Esophagus squamous epithelium (tissue), 5 donors: ENCODE results near the gene GPC5. TPM values are rescaled to one million over a fixed set of nuclear protein-coding genes. Genes with fewer than 3 reads are reported as not detected.

Experiments used
- DNase-seq: peaks from one replicate; lab custom pipeline; 2025; lab: John Stamatoyannopoulos, UW
- H3K27ac ChIP-seq, 4 donors: fragments of 200-600 bp; sonication (generic); one replicate each; pipeline ENCODE4 v1.5.1; 2016 to 2019; ENCODE audit warnings: mild to moderate bottlenecking in 1 of 4
- H3K27me3 ChIP-seq, 4 donors: fragments of 200-600 bp; sonication (generic); 1 replicate in 3 of 4; 2 replicates in 1 of 4; pipeline versions ENCODE4 v1.5.1 to v1.6.0; 2017 to 2021; ENCODE audit warnings: antibody characterized with exemption in 1 of 4
- H3K36me3 ChIP-seq, 3 donors: fragments of 200-600 bp; sonication (generic); one replicate each; pipeline ENCODE4 v1.5.1; 2016 to 2019
- H3K4me1 ChIP-seq, 3 donors: fragments of 200-600 bp; sonication (generic); one replicate each; pipeline ENCODE4 v1.5.1; 2017 to 2019
- H3K4me3 ChIP-seq, 4 donors: fragments of 200-600 bp; sonication (generic); 1 replicate in 3 of 4; 2 replicates in 1 of 4; pipeline ENCODE4 v1.5.1; 2016 to 2019; ENCODE audit warnings: mild to moderate bottlenecking in 2 of 4, moderate library complexity in 1 of 4
- H3K9me3 ChIP-seq, 3 donors: fragments of 200-600 bp; sonication (generic); one replicate each; pipeline ENCODE4 v1.5.1; 2016 to 2019
- POLR2A ChIP-seq, 4 donors: fragments of 450-650 bp; IDR thresholded peaks; one replicate each; pipeline ENCODE4 v1.6.1; 2017; ENCODE audit warnings: antibody characterized with exemption in 4 of 4, mild to moderate bottlenecking in 4 of 4, moderate library complexity in 3 of 4
- WGBS, 2 donors: methylation state at CpG; one replicate each; pipeline ENCODE4 v1.1.5; 2018; 5-methylcytosine and 5-hydroxymethylcytosine counted together
- intact Hi-C: fragments of 100-400 bp; cut with DNase I; formaldehyde crosslinking; loops from one replicate; pipeline ENCODE4 v1.15.0; 2022
- total RNA-seq, 4 donors: library from RNA; depleted of rRNA; stranded (reverse); fragments of >200 nt; gene quantifications; one replicate each; pipeline ENCODE4 v1.1.0, GENCODE V29; 2016
- TF ChIP-seq, protein P1 (sequence below), 6 experiments: fragments of 450-650 bp in 4 of 6; fragments of 200-600 bp in 2 of 6; sonication (generic) in 2 of 6; IDR thresholded peaks; one replicate each; pipeline ENCODE4 v1.5.1; 2016 to 2019; ENCODE audit warnings: antibody characterized with exemption in 6 of 6, mild to moderate bottlenecking in 4 of 6, moderate library complexity in 4 of 6
- donor health status: DM: yes; HTN: yes; CAD: no.

GPC5 gene
- total RNA-seq, 4 donors from 2014 or later, result not detected

DNA sequence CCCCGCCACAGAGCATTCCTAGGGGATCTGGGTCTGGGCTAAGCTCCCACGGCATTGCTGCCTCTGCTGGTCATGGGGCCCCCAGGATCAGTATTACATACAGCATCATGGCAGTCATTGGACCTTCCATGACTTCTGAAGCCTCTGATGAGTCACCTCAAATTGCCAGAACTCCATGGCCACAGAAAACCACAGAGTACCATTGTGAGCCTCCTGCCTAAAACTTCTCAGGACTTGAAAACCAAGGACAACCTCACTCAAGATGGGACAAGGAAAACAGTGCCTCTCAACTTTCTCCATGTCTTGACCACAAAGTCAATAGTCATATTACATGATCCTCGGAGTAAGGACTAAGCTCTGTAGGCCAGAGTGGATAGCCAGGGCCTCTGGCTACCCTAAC, 306.0 kb downstream of the GPC5 start:
- no peak overlapping the region for H3K4me3 ChIP-seq
- no peaks in the 10 kb centered on the region for H3K9me3 ChIP-seq
- TF ChIP-seq, protein P1, sequence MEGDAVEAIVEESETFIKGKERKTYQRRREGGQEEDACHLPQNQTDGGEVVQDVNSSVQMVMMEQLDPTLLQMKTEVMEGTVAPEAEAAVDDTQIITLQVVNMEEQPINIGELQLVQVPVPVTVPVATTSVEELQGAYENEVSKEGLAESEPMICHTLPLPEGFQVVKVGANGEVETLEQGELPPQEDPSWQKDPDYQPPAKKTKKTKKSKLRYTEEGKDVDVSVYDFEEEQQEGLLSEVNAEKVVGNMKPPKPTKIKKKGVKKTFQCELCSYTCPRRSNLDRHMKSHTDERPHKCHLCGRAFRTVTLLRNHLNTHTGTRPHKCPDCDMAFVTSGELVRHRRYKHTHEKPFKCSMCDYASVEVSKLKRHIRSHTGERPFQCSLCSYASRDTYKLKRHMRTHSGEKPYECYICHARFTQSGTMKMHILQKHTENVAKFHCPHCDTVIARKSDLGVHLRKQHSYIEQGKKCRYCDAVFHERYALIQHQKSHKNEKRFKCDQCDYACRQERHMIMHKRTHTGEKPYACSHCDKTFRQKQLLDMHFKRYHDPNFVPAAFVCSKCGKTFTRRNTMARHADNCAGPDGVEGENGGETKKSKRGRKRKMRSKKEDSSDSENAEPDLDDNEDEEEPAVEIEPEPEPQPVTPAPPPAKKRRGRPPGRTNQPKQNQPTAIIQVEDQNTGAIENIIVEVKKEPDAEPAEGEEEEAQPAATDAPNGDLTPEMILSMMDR (IDR thresholded peaks at IDR 0.05), result no peak
- TF ChIP-seq POLR2A (IDR thresholded peaks at IDR 0.05), result no peak
- H3K27ac ChIP-seq, result no peak overlapping the region
- no peaks in the 10 kb centered on the region for H3K36me3 ChIP-seq
- 59 to 69% methylated on average over 3 of the region's 3 CpGs for WGBS, 2 donors
- no peaks in the 10 kb centered on the region for H3K27me3 ChIP-seq
- intact Hi-C loops, result no loop called here
- H3K4me1 ChIP-seq, result no peaks in the 10 kb centered on the region
- no peak for DNase-seq

DNA sequence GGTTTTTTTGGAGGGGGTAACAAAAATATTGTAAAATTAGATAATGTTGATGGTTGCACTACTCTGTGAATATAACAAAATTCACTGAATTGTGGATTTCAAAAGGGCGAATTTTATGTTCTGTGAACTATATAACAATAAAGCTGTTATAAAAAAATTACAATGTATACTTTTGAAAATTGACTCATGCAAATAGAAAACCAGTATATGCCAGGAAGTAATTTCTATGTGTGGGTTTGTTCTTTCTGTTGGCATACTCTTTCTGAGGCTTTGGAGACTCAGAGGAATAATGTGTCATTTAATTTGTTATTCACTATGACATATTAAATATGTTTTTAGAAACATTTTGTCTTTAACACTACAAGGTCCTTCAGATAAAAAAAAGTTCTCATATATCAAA, 310.1 kb downstream of the GPC5 start:
- TF ChIP-seq, protein P1 (IDR thresholded peaks at IDR 0.05), result no peak
- TF ChIP-seq POLR2A (IDR thresholded peaks at IDR 0.05), result no peak
- Histone ChIP-seq H3K27me3 (no peaks in the 10 kb centered on the region), H3K27ac (no peak overlapping the region), H3K4me1 (no peaks in the 10 kb centered on the region), H3K9me3 (no peaks in the 10 kb centered on the region), H3K4me3 (no peak overlapping the region), H3K36me3 (no peaks in the 10 kb centered on the region)
- intact Hi-C loops, result no loop called here
- DNase-seq, result no peak
- WGBS, 2 donors, result 33 to 69% methylated on average over 1 of the region's 1 CpG

DNA sequence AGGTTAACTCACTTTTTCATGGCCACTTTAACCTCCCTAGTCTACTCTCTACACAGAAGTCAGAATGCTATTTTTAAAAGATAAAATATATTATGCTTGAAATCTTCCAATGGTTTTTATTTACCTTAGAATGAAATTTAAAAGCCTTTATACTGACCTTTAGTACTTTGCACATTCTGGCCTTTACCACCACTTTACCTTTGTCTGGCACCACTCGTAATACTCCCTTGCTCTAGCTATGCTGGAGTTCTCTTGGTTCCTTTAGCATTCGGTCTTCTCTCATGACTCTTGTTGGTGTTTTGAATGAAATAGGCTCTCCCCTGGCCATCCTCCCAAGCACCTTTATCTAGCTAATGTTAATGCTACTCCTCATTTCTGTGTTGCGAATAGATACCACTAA, 310.8 kb downstream of the GPC5 start:
- WGBS, 2 donors, result 74 to 82% methylated on average over 3 of the region's 3 CpGs

GRCh38 chr13:91710733-91711132, 312.3 kb downstream of the GPC5 start:
- Histone ChIP-seq H3K4me1 (no peaks in the 10 kb centered on the region), H3K36me3 (no peaks in the 10 kb centered on the region), H3K4me3 (no peak overlapping the region), H3K27me3 (no peaks in the 10 kb centered on the region), H3K9me3 (no peaks in the 10 kb centered on the region), H3K27ac (no peak overlapping the region)
- WGBS, 2 donors, result 52 to 62% methylated on average over 3 of the region's 3 CpGs
- no peak for TF ChIP-seq POLR2A (IDR thresholded peaks at IDR 0.05)
- TF ChIP-seq, protein P1 (IDR thresholded peaks at IDR 0.05), result no peak
- no peak for DNase-seq
- intact Hi-C loops, result no loop called here

More for the DNA sequence above, 310.8 kb downstream of the GPC5 start:
- TF ChIP-seq, protein P1 (IDR thresholded peaks at IDR 0.05), result no peak
- TF ChIP-seq POLR2A (IDR thresholded peaks at IDR 0.05), result no peak
- Histone ChIP-seq H3K9me3 (no peaks in the 10 kb centered on the region), H3K4me3 (no peak overlapping the region), H3K4me1 (no peaks in the 10 kb centered on the region), H3K27me3 (no peaks in the 10 kb centered on the region), H3K36me3 (no peaks in the 10 kb centered on the region), H3K27ac (no peak overlapping the region)
- no peak for DNase-seq
- intact Hi-C loops, result no loop called here

- Histone ChIP-seq H3K9me3 (no peaks in the 10 kb centered on the region), H3K4me3 (no peak overlapping the region), H3K27me3 (no peaks in the 10 kb centered on the region), H3K4me1 (no peaks in the 10 kb centered on the region), H3K27ac (no peak overlapping the region), H3K36me3 (no peaks in the 10 kb centered on the region)
- intact Hi-C loops, result no loop called here
- no peak for DNase-seq
- no peak for TF ChIP-seq POLR2A (IDR thresholded peaks at IDR 0.05)
- TF ChIP-seq, protein P1 (IDR thresholded peaks at IDR 0.05), result no peak
- WGBS, 2 donors, result 24 to 36% methylated on average over 3 of the region's 3 CpGs
Measured at GRCh38 chr13:91714855-91715254, 316.4 kb downstream of the GPC5 start.
